Upper lobe of left lung (tissue), 6 donors: Measurements from ENCODE around the gene ZNF438. TPM values are rescaled to one million over a fixed set of nuclear protein-coding genes. Genes with fewer than 3 reads are reported as not detected.

Experiments used
- ATAC-seq, 2 donors: fragments of 200-7000 bp; cut with Tn5 transposase; one replicate each; pipeline ENCODE4 v1.9.1; 2022; ENCODE audit warnings: mild to moderate bottlenecking in 2 of 2, moderate library complexity in 2 of 2; ENCODE audit not compliant: low FRiP score in 2 of 2
- DNase-seq, 2 donors: peaks; one replicate each; pipeline ENCODE4 v3.0.0-alpha.2; 2019 to 2020
- H3K27ac ChIP-seq, 4 donors: fragments of 200-600 bp; sonication (generic); one replicate each; pipeline ENCODE4 v1.5.1; 2016 to 2019
- H3K27me3 ChIP-seq, 4 donors: fragments of 200-600 bp; sonication (generic); one replicate each; pipeline ENCODE4 v1.5.1; 2017 to 2019
- H3K36me3 ChIP-seq, 4 donors: fragments of 200-600 bp; sonication (generic); one replicate each; pipeline ENCODE4 v1.5.1; 2016 to 2019
- H3K4me1 ChIP-seq, 4 donors: fragments of 200-600 bp; sonication (generic); one replicate each; pipeline ENCODE4 v1.5.1; 2018 to 2019
- H3K4me3 ChIP-seq, 4 donors: fragments of 200-600 bp; sonication (generic); one replicate each; pipeline ENCODE4 v1.5.1; 2017 to 2019; ENCODE audit warnings: mild to moderate bottlenecking in 2 of 4, moderate library complexity in 1 of 4
- H3K9me3 ChIP-seq, 4 donors: fragments of 200-600 bp; sonication (generic); one replicate each; pipeline ENCODE4 v1.5.1; 2018 to 2019
- CTCF ChIP-seq, 6 experiments: fragments of 450-650 bp in 4 of 6; fragments of 200-600 bp in 2 of 6; sonication (generic) in 2 of 6; IDR thresholded peaks; one replicate each; pipeline ENCODE4 v1.5.1; 2016 to 2019; ENCODE audit warnings: antibody characterized with exemption in 6 of 6
- EP300 ChIP-seq, 4 donors: sonication (generic); formaldehyde crosslinking; IDR thresholded peaks; one replicate each; pipeline ENCODE4 v1.5.1; 2017; ENCODE audit warnings: antibody characterized with exemption in 4 of 4, control low read depth in 2 of 4
- POLR2A ChIP-seq, 4 donors: fragments of 450-650 bp; IDR thresholded peaks; one replicate each; pipeline ENCODE4 v1.5.1; 2016 to 2017; ENCODE audit warnings: antibody characterized with exemption in 4 of 4, mild to moderate bottlenecking in 2 of 4
- POLR2AphosphoS5 ChIP-seq, 2 donors: sonication (generic); formaldehyde crosslinking; IDR thresholded peaks; one replicate each; pipeline ENCODE4 v1.5.1; 2017; ENCODE audit warnings: antibody characterized with exemption in 2 of 2
- WGBS, 2 donors: methylation state at CpG; one replicate each; pipeline ENCODE4 v1.1.5; 2017 to 2018; 5-methylcytosine and 5-hydroxymethylcytosine counted together
- total RNA-seq, 6 donors: library from RNA; depleted of rRNA in 4 of 6; stranded (reverse); fragments of >200 nt in 4 of 6; gene quantifications; one replicate each; pipeline versions ENCODE4 v1.1.0 to v1.2.1, GENCODE V29; 2016 to 2021
- donor health status: DM: no; HTN: no; CAD: no; lungs with moderate emphysema.
- donor health status: DM: no; HTN: yes; CAD: no; lungs with severe emphysema.

ZNF438 gene
- total RNA-seq, 6 donors from 2014 or later: 10.5 to 25.1 (median 13.7) TPM

GRCh38 chr10:31033147-31033546 is 1.5 kb upstream of the ZNF438 start:
- no peak for ATAC-seq
- 54 to 61% methylated on average over 6 of the region's 6 CpGs for WGBS, 2 donors

GRCh38 chr10:31032258-31033132 is 830 bp upstream of the ZNF438 start:
- 23 to 27% methylated on average over 48 to 51 of the region's 51 CpGs for WGBS, 2 donors
- H3K9me3 ChIP-seq: no peaks in the 10 kb centered on the region

More at GRCh38 chr10:31033147-31033546, 1.5 kb upstream of the ZNF438 start:
- Histone ChIP-seq H3K27ac (peak overlapping the region; percentile 98 to 100 (median 99)), H3K9me3 (no peaks in the 10 kb centered on the region), H3K27me3 (no peaks in the 10 kb centered on the region), H3K4me1 (peaks cover 19 to 32% (median 26%) of the 10 kb centered on the region in 4 donors), H3K36me3 (no peaks in the 10 kb centered on the region), H3K4me3 (peak overlapping the region in 3 of 4 donors; percentile 58 to 61 (median 58))
- no peak for DNase-seq
- TF ChIP-seq EP300 (IDR thresholded peaks at IDR 0.05): no peak
- TF ChIP-seq POLR2AphosphoS5 (IDR thresholded peaks at IDR 0.05): no peak
- TF ChIP-seq CTCF (IDR thresholded peaks at IDR 0.05): no peak
- no peak for TF ChIP-seq POLR2A (IDR thresholded peaks at IDR 0.05)

GRCh38 chr10:31031205-31031557 is 484 bp downstream of the ZNF438 start:
- 10 to 12% methylated on average over 5 of the region's 5 CpGs for WGBS, 2 donors
- ATAC-seq: no peak
- TF ChIP-seq POLR2A (IDR thresholded peaks at IDR 0.05): no peak
- TF ChIP-seq EP300 (IDR thresholded peaks at IDR 0.05): no peak
- no peak for TF ChIP-seq CTCF (IDR thresholded peaks at IDR 0.05)
- no peak for TF ChIP-seq POLR2AphosphoS5 (IDR thresholded peaks at IDR 0.05)
- peak overlapping the region; percentile 98 to 100 (median 99) for H3K27ac ChIP-seq
- H3K36me3 ChIP-seq: no peaks in the 10 kb centered on the region
- DNase-seq: no peak
- H3K27me3 ChIP-seq: no peaks in the 10 kb centered on the region
- H3K4me3 ChIP-seq: peak overlapping the region; percentile 12 to 61 (median 58)
- H3K4me1 ChIP-seq: peaks cover 20 to 32% (median 27%) of the 10 kb centered on the region in 4 donors
- H3K9me3 ChIP-seq: no peaks in the 10 kb centered on the region

More at GRCh38 chr10:31032258-31033132, 830 bp upstream of the ZNF438 start:
- H3K4me1 ChIP-seq: peaks cover 20 to 32% (median 27%) of the 10 kb centered on the region in 4 donors
- DNase-seq (peak; percentile 97 to 98), ATAC-seq (peak; percentile 96 to 99)
- no peaks in the 10 kb centered on the region for H3K36me3 ChIP-seq
- H3K27me3 ChIP-seq: no peaks in the 10 kb centered on the region
- peak overlapping the region; percentile 42 to 61 (median 58) for H3K4me3 ChIP-seq
- TF ChIP-seq EP300 (IDR thresholded peaks at IDR 0.05) (no peak), POLR2AphosphoS5 (IDR thresholded peaks at IDR 0.05) (peak; percentile 42 to 63), POLR2A (IDR thresholded peaks at IDR 0.05) (peak in 3 of 4 donors; percentile 5 to 61 (median 16))
- peak overlapping the region; percentile 98 to 100 (median 99) for H3K27ac ChIP-seq

GRCh38 chr10:31030800-31031199 is 865 bp downstream of the ZNF438 start:
- Histone ChIP-seq H3K4me1 (peaks cover 20 to 32% (median 27%) of the 10 kb centered on the region in 4 donors), H3K27ac (peak overlapping the region; percentile 98 to 100 (median 99)), H3K9me3 (no peaks in the 10 kb centered on the region), H3K27me3 (no peaks in the 10 kb centered on the region), H3K4me3 (peak overlapping the region in 3 of 4 donors; percentile 58 to 61 (median 58)), H3K36me3 (no peaks in the 10 kb centered on the region)
- TF ChIP-seq POLR2AphosphoS5 (IDR thresholded peaks at IDR 0.05) (no peak), CTCF (IDR thresholded peaks at IDR 0.05) (no peak), POLR2A (IDR thresholded peaks at IDR 0.05) (no peak), EP300 (IDR thresholded peaks at IDR 0.05) (no peak)
- ATAC-seq: no peak
- 64 to 72% methylated on average over 7 to 8 of the region's 8 CpGs for WGBS, 2 donors
- DNase-seq: no peak

- Histone ChIP-seq H3K4me3 (peak overlapping the region in 2 of 4 donors; percentile 58), H3K27ac (peak overlapping the region; percentile 98 to 100 (median 99)), H3K36me3 (no peaks in the 10 kb centered on the region), H3K4me1 (peaks cover 20 to 32% (median 27%) of the 10 kb centered on the region in 4 donors), H3K9me3 (no peaks in the 10 kb centered on the region), H3K27me3 (no peaks in the 10 kb centered on the region)
- DNase-seq (no peak), ATAC-seq (no peak)
- WGBS, 2 donors: 54 to 65% methylated on average over 8 of the region's 8 CpGs
- TF ChIP-seq POLR2A (IDR thresholded peaks at IDR 0.05) (no peak), EP300 (IDR thresholded peaks at IDR 0.05) (no peak), POLR2AphosphoS5 (IDR thresholded peaks at IDR 0.05) (no peak), CTCF (IDR thresholded peaks at IDR 0.05) (no peak)
Measured at GRCh38 chr10:31030260-31030659, 1.4 kb downstream of the ZNF438 start.
